ENCODE data around the gene COL4A6. TPM values are rescaled to one million over a fixed set of nuclear protein-coding genes. Genes with fewer than 3 reads are reported as not detected.

The COL4A6 gene
- total RNA-seq, 1 donor from 2014 or later: 1.0 TPM

DNA sequence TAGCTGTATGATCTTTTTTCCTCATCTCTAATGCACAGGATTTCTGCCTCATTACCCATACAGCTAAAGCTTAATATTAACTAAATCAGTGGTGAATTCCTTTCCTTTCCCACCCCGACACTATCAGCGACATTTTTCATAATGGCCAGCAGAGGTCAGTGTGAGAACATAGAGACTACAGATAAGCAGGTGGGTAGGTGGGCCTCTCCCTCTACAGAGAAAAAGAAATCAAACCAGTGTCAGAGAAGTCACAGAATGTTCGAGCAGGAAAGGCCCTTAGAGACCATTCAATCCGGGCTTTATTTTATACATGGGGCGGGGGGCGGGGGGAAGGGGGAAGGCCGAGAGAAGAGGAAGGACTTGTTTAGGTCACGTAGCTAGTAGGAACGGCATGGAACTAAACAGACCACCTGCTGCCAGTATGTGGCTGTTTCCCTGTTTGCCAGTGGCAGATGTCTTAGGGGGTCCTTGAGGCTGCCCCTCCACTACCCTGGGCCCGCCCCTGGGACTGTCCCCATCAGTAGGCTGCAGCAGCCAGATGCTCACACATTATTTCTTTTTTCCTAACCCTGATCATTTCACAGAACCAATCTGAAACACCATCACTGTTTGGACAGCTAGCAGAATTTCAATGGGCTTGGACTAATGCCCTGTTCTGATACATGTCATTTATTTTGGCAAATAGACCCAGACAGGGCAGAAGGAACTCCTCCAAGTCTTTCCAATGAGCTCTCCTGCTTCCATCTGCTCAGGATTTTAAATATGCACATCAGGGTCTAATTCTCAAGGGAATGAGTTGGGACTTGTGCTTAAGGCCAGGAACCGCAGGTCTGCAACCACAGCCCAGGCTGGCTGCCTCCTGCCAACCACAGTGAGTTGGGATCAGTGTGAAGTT, 213.2 kb downstream of the COL4A6 start:
- H3K27me3 ChIP-seq (ENCODE audit: control insufficient read depth in 3 of 3, insufficient read depth in 3 of 3, low read length in 3 of 3): peaks cover 0 to 3% (median 0%) of the 10 kb centered on the region in 3 donors
- H3K27ac ChIP-seq (ENCODE audit: low read depth, low read length): no peak overlapping the region
- H3K4me1 ChIP-seq (ENCODE audit: control insufficient read depth in 3 of 3, insufficient read depth in 3 of 3, low read length in 3 of 3): peaks cover 0 to 5% (median 4%) of the 10 kb centered on the region in 3 donors
- H3K4me3 ChIP-seq (ENCODE audit: low read length in 3 of 3): no peak overlapping the region
- no peak overlapping the region for H3K9ac ChIP-seq (ENCODE audit: low read depth in 1 of 3, low read length in 3 of 3)
- no peaks in the 10 kb centered on the region for H3K9me3 ChIP-seq (ENCODE audit: control insufficient read depth in 3 of 3, low read length in 3 of 3)
- no peaks in the 10 kb centered on the region for H3K36me3 ChIP-seq (ENCODE audit: control insufficient read depth in 3 of 3, insufficient read depth in 3 of 3, low read length in 3 of 3)

DNA sequence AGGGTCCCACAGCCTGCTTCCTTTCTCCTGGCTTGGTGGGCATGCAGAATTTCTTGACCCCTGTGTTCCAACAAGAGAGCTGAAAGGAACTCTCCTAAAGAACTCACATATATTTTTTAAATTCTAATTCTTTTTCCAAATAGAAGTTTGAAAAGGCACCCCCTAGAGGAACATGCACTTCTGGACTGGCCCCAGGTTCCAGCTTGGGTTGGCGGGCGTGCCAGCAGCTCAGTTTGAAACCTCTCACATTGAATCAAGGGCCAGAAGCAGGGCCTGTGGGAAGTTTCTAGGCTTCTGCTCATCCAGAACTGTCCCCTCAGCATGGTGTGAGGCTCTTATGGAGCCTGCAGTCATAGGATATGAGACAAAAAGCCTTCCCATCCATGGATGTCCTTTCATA, 214.0 kb downstream of the COL4A6 start:
- Histone ChIP-seq H3K4me1 (ENCODE audit: control insufficient read depth in 3 of 3, insufficient read depth in 3 of 3, low read length in 3 of 3) (peaks cover 0 to 5% (median 4%) of the 10 kb centered on the region in 3 donors), H3K36me3 (ENCODE audit: control insufficient read depth in 3 of 3, insufficient read depth in 3 of 3, low read length in 3 of 3) (no peaks in the 10 kb centered on the region), H3K4me3 (ENCODE audit: low read length in 3 of 3) (no peak overlapping the region), H3K9ac (ENCODE audit: low read depth in 1 of 3, low read length in 3 of 3) (no peak overlapping the region), H3K9me3 (ENCODE audit: control insufficient read depth in 3 of 3, low read length in 3 of 3) (no peaks in the 10 kb centered on the region), H3K27me3 (ENCODE audit: control insufficient read depth in 3 of 3, insufficient read depth in 3 of 3, low read length in 3 of 3) (no peaks in the 10 kb centered on the region), H3K27ac (ENCODE audit: low read depth, low read length) (no peak overlapping the region)

DNA sequence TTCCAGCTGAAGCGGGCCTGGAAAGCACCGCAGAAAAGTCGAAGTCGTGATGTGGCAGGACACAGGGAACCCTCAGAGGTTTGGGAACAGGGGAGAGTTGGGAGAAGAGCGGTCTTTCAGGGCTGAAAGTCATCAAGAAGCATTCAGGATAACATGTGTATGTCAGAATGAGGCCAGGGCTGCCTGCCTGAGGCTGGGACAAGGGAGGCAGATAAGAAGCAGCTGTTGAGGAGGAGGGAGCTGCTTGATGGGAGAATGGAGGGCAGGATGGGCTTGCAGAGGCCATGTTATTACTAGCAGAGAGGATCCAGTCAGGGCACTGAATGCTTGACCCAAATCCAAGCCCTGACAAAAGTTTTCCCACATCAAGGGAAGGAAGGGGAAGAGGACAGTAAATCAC, 214.6 kb downstream of the COL4A6 start:
- Histone ChIP-seq H3K9me3 (ENCODE audit: control insufficient read depth in 3 of 3, low read length in 3 of 3) (no peaks in the 10 kb centered on the region), H3K9ac (ENCODE audit: low read depth in 1 of 3, low read length in 3 of 3) (no peak overlapping the region), H3K36me3 (ENCODE audit: control insufficient read depth in 3 of 3, insufficient read depth in 3 of 3, low read length in 3 of 3) (no peaks in the 10 kb centered on the region), H3K27me3 (ENCODE audit: control insufficient read depth in 3 of 3, insufficient read depth in 3 of 3, low read length in 3 of 3) (no peaks in the 10 kb centered on the region), H3K4me3 (ENCODE audit: low read length in 3 of 3) (no peak overlapping the region), H3K27ac (ENCODE audit: low read depth, low read length) (no peak overlapping the region), H3K4me1 (ENCODE audit: control insufficient read depth in 3 of 3, insufficient read depth in 3 of 3, low read length in 3 of 3) (peaks cover 0 to 5% (median 4%) of the 10 kb centered on the region in 3 donors)

DNA sequence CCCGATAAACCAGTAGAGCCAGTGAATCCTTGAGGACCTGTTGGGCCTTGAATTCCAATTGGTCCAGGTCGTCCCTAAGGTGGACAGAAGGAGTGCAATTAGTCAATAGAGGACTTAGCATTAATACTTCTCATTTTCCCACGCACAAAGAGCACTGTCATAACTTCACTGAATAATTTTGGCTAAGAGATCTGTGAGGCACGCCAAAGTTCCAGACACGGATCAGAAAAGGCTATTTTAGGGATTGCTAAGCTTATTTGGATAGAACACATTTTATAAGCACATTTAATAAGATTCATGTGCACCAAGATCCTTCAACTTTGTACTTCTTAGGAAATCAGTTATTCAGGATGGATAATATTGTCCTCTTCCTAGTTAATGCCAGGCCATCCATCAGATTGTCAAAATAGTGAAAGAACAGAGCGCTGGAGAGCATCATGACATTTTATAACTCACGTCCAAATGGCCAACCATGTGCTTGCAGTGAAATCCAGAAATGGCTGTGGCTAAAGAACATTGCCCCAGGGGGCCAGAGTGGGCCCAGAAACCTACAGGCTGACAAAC, 216.8 kb downstream of the COL4A6 start:
- Histone ChIP-seq H3K4me1 (ENCODE audit: control insufficient read depth in 3 of 3, insufficient read depth in 3 of 3, low read length in 3 of 3) (peaks cover 0 to 5% (median 4%) of the 10 kb centered on the region in 3 donors), H3K27ac (ENCODE audit: low read depth, low read length) (no peak overlapping the region), H3K27me3 (ENCODE audit: control insufficient read depth in 3 of 3, insufficient read depth in 3 of 3, low read length in 3 of 3) (no peaks in the 10 kb centered on the region), H3K4me3 (ENCODE audit: low read length in 3 of 3) (no peak overlapping the region), H3K36me3 (ENCODE audit: control insufficient read depth in 3 of 3, insufficient read depth in 3 of 3, low read length in 3 of 3) (no peaks in the 10 kb centered on the region), H3K9ac (ENCODE audit: low read depth in 1 of 3, low read length in 3 of 3) (no peak overlapping the region), H3K9me3 (ENCODE audit: control insufficient read depth in 3 of 3, low read length in 3 of 3) (no peaks in the 10 kb centered on the region)

DNA sequence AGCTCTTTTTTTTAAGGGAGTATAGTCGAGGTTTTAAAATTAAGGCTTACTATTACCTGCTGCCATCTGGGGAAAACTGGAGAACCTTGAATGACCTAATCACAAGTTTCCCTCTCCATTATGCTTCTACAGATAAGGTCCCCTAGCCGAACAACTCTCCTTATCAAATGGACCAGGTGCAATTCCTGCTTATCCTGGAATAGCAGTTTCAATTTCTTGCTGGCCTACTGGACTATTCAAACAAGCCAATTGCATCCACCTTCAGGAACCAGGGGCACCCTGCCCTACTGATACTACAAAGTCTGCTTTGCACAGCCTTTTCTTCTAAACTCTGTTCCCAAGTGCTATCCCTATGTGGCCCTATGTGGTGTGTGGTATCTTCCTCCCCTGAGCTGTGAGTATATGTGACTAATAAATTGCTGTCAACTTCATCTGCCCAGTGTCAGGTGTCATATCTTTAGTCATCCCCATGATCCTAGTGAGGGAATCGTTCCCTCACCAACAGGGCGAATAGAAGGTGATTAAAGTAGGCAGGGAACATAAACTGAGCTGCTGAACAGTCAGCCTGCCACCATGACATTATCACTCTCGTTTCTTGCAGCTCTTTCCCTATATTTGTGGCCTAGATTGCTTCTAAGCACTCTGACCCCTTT, 218.1 kb downstream of the COL4A6 start:
- no peak overlapping the region for H3K4me3 ChIP-seq (ENCODE audit: low read length in 3 of 3)
- H3K27me3 ChIP-seq (ENCODE audit: control insufficient read depth in 3 of 3, insufficient read depth in 3 of 3, low read length in 3 of 3): no peaks in the 10 kb centered on the region
- peaks cover 0 to 5% (median 4%) of the 10 kb centered on the region in 3 donors for H3K4me1 ChIP-seq (ENCODE audit: control insufficient read depth in 3 of 3, insufficient read depth in 3 of 3, low read length in 3 of 3)
- no peak overlapping the region for H3K27ac ChIP-seq (ENCODE audit: low read depth, low read length)
- H3K9ac ChIP-seq (ENCODE audit: low read depth in 1 of 3, low read length in 3 of 3): no peak overlapping the region
- H3K36me3 ChIP-seq (ENCODE audit: control insufficient read depth in 3 of 3, insufficient read depth in 3 of 3, low read length in 3 of 3): no peaks in the 10 kb centered on the region
- no peaks in the 10 kb centered on the region for H3K9me3 ChIP-seq (ENCODE audit: control insufficient read depth in 3 of 3, low read length in 3 of 3)

DNA sequence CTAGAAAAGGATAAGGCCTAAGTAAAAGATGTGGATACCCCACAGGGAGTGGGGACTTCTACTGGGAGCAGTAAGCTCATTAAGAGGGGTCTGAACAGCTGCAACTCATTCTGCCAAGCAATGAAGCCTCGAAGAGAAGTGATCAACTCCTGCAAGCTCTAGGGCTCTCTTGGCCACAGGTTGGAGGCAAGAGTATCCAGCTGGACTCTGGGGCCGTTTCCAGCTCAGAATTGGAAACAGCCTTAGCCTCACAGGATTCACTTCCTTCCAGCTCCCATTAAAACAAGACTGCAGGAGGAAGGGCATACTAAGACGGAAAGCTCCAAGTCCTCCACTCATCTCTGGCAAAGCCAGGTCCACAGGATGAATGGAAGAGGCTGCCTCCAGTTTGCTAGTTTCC, 220.3 kb downstream of the COL4A6 start:
- Histone ChIP-seq H3K4me3 (ENCODE audit: low read length in 3 of 3) (no peak overlapping the region), H3K27ac (ENCODE audit: low read depth, low read length) (no peak overlapping the region), H3K27me3 (ENCODE audit: control insufficient read depth in 3 of 3, insufficient read depth in 3 of 3, low read length in 3 of 3) (no peaks in the 10 kb centered on the region), H3K9ac (ENCODE audit: low read depth in 1 of 3, low read length in 3 of 3) (no peak overlapping the region), H3K36me3 (ENCODE audit: control insufficient read depth in 3 of 3, insufficient read depth in 3 of 3, low read length in 3 of 3) (no peaks in the 10 kb centered on the region), H3K4me1 (ENCODE audit: control insufficient read depth in 3 of 3, insufficient read depth in 3 of 3, low read length in 3 of 3) (peaks cover 0 to 5% (median 4%) of the 10 kb centered on the region in 3 donors), H3K9me3 (ENCODE audit: control insufficient read depth in 3 of 3, low read length in 3 of 3) (no peaks in the 10 kb centered on the region)

DNA sequence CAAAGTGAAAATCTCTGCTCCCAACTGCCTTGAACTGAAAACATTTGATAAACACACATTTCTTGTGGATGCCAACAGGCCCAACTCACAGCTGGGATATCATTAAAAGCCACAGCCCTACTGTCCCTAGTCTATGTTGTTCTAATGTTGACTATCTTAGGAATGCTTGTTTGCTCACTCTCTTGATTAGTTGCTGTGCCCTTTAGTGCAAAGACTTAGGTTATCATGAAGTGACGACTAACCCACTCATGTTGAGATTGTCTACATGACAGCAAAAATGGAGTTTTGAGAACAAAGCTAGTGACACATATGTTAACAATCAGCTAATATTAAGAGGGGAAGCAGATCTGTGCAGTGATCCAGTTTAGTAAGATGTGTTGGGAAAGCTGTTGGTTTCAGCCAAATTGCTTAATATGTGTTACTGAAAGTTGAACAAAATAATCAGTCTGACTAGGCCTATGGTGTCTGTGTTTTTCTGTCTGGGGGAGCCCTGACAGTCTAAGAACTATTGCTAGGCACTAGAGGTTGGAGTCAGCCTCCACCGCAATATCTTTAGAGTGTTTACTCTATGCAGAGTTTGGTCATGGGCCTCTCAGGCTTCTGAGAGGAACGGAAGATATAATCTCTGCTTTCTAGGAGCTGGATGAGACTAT, 221.2 kb downstream of the COL4A6 start:
- no peak overlapping the region for H3K9ac ChIP-seq (ENCODE audit: low read depth in 1 of 3, low read length in 3 of 3)
- H3K36me3 ChIP-seq (ENCODE audit: control insufficient read depth in 3 of 3, insufficient read depth in 3 of 3, low read length in 3 of 3): no peaks in the 10 kb centered on the region
- peaks cover 0 to 5% (median 4%) of the 10 kb centered on the region in 3 donors for H3K4me1 ChIP-seq (ENCODE audit: control insufficient read depth in 3 of 3, insufficient read depth in 3 of 3, low read length in 3 of 3)
- H3K27ac ChIP-seq (ENCODE audit: low read depth, low read length): no peak overlapping the region
- no peaks in the 10 kb centered on the region for H3K9me3 ChIP-seq (ENCODE audit: control insufficient read depth in 3 of 3, low read length in 3 of 3)
- no peak overlapping the region for H3K4me3 ChIP-seq (ENCODE audit: low read length in 3 of 3)
- peaks cover 0 to 6% (median 0%) of the 10 kb centered on the region in 3 donors for H3K27me3 ChIP-seq (ENCODE audit: control insufficient read depth in 3 of 3, insufficient read depth in 3 of 3, low read length in 3 of 3)

DNA sequence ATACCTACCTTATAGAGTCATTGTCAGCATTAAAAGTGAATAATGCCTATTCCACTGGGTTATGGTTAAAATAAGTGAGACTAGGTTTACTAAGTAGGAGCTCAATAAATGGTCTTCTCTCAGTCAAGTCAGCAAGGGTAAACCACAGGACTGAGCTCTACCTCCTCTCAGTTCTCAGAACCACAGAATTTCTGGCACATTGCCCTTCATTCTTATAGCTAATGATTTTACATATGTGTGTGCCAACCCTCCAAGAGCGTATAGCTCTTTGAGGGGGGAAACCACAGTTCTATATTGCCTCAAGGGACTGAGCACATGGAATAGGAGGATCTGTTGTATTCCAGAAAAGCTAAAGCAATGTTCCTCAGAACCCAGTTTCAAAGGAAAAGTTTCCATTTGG, 221.8 kb downstream of the COL4A6 start:
- Histone ChIP-seq H3K9ac (ENCODE audit: low read depth in 1 of 3, low read length in 3 of 3) (no peak overlapping the region), H3K27ac (ENCODE audit: low read depth, low read length) (no peak overlapping the region), H3K27me3 (ENCODE audit: control insufficient read depth in 3 of 3, insufficient read depth in 3 of 3, low read length in 3 of 3) (peaks cover 0 to 6% (median 0%) of the 10 kb centered on the region in 3 donors), H3K9me3 (ENCODE audit: control insufficient read depth in 3 of 3, low read length in 3 of 3) (no peaks in the 10 kb centered on the region), H3K4me1 (ENCODE audit: control insufficient read depth in 3 of 3, insufficient read depth in 3 of 3, low read length in 3 of 3) (peaks cover 0 to 4% (median 0%) of the 10 kb centered on the region in 3 donors), H3K36me3 (ENCODE audit: control insufficient read depth in 3 of 3, insufficient read depth in 3 of 3, low read length in 3 of 3) (no peaks in the 10 kb centered on the region), H3K4me3 (ENCODE audit: low read length in 3 of 3) (no peak overlapping the region)

DNA sequence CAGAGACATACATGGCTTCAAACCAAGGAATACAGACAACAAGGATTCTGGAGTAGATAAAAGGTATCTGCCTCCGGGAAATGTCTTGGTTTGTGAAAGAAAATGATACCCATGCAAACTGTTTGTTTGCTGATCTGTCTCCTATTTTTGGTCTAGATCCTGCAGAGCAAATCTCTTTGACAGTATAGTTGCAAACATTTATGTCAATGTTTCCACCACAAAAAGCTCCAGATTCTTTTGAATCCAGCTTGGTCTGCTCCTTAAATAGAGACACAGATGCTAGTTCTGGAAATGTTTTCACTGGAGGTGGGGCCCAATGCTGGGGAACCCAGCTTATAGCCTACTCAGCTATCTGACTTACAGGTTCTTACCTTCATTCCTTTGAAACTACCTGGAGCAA, 226.9 kb downstream of the COL4A6 start:
- H3K4me3 ChIP-seq (ENCODE audit: low read length in 3 of 3): no peak overlapping the region
- H3K27me3 ChIP-seq (ENCODE audit: control insufficient read depth in 3 of 3, insufficient read depth in 3 of 3, low read length in 3 of 3): peaks cover 0 to 6% (median 0%) of the 10 kb centered on the region in 3 donors

More for the DNA sequence above, 226.9 kb downstream of the COL4A6 start:
- no peak overlapping the region for H3K27ac ChIP-seq (ENCODE audit: low read depth, low read length)
- H3K9ac ChIP-seq (ENCODE audit: low read depth in 1 of 3, low read length in 3 of 3): no peak overlapping the region
- no peaks in the 10 kb centered on the region for H3K36me3 ChIP-seq (ENCODE audit: control insufficient read depth in 3 of 3, insufficient read depth in 3 of 3, low read length in 3 of 3)
- no peaks in the 10 kb centered on the region for H3K9me3 ChIP-seq (ENCODE audit: control insufficient read depth in 3 of 3, low read length in 3 of 3)
- no peaks in the 10 kb centered on the region for H3K4me1 ChIP-seq (ENCODE audit: control insufficient read depth in 3 of 3, insufficient read depth in 3 of 3, low read length in 3 of 3)
